Stimulated activated CD8-positive, alpha-beta memory T cell treated with anti-CD3 and anti-CD28 coated beads, Interleukin-7, amount 100 ng/mL, for 48 hours (primary cell): ENCODE data around the gene TMEM231.
"Not testable (repeated sequence)": the region's sequence is repeated elsewhere in the genome, so short reads cannot be mapped to it uniquely, and the experiment has no call there.

ENCODE experiments used
- DNase-seq, 2 donors: peaks; one replicate each; pipeline ENCODE4 v3.0.0-alpha.2; 2020; ENCODE audit warnings: low read depth in 1 of 2; ENCODE audit errors: extremely low read depth in 1 of 2

Gene TMEM231, protein sequence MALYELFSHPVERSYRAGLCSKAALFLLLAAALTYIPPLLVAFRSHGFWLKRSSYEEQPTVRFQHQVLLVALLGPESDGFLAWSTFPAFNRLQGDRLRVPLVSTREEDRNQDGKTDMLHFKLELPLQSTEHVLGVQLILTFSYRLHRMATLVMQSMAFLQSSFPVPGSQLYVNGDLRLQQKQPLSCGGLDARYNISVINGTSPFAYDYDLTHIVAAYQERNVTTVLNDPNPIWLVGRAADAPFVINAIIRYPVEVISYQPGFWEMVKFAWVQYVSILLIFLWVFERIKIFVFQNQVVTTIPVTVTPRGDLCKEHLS

DNA sequence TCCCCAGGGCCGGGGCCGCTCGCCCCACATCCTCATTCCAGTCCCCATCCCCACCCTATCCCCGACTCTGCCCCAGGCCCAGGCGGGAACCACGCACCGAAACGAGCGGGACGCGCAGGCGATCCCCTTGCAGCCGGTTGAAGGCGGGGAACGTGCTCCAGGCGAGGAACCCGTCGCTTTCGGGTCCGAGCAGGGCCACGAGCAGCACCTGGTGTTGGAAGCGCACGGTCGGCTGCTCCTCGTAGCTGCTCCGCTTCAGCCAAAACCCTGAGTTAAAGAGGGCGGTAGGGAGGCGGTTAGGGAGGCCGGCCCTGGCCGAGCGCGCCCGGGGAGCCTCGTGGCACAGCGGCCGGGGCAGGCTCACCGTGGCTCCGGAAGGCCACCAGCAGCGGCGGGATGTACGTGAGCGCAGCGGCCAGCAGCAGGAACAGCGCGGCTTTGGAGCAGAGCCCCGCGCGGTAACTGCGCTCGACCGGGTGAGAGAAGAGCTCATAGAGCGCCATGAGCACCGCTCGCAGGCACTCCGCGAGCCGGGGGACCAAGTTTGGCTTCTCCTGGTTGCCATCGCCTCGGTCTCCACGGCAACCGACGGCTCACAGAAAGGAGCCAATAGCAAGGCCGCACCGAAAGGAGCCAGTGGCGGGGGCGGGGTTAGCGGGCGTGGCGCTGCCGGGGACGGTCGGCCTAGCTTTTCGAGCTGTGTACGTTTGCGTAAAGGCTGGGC lies at the start of gene TMEM231:
Gene TMEM231 (minus strand): TSS at position 546 of the 724 bp plus-strand sequence. CDS start 43 bp downstream, at position 503.
- DNase-seq = peak; percentile 91 to 97

- DNase-seq = no peak
Observed at GRCh38 chr16:75603241-75603640, 47.2 kb upstream of the TMEM231 start.

- DNase-seq = no peak
Observed at GRCh38 chr16:75599452-75600277, 43.6 kb upstream of the TMEM231 start.

GRCh38 chr16:75593825-75594820 lies 38.1 kb upstream of the TMEM231 start:
- no peak for DNase-seq

- DNase-seq = no peak
Observed at GRCh38 chr16:75593308-75593707, 37.3 kb upstream of the TMEM231 start.

DNA sequence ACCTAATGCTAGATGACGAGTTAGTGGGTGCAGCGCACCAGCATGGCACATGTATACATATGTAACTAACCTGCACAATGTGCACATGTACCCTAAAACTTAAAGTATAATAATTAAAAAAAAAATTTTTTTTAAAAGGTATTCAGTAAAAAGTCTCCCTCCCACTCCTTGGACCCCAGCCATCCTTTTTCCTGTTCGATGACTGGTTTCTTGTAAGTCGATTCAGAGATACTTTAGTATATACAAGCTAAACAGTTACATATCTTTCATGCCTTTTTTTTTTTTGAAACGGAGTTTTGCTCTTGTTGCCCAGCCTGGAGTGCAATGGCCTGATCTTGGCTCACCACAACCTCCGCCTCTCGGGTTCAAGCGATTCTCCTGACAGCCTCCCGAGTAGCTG lies 35.9 kb upstream of the TMEM231 start:
- DNase-seq = not testable (repeated sequence)

- no peak for DNase-seq
Observed at GRCh38 chr16:75590920-75591843, 35.1 kb upstream of the TMEM231 start.

GRCh38 chr16:75589306-75589705 lies 33.3 kb upstream of the TMEM231 start:
- DNase-seq = no peak

DNA sequence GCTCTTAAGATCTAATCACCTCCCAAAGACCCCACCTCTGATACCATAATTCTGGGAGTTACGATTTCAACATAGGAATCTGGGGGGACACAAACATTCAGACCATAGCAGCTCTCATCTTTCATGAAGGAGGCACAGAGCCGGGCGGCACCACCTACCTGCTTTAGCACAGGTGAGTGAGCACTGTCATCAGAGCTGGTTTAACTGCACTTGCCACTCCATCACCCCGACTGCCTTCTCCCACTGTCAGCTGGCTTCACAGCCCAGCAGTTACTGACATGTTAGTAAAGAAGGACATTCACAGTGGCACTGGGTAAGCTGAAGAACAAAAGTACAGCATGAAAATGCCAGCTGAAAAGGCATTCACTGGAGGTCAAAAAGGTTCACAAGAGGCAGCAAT lies 32.7 kb upstream of the TMEM231 start:
- no peak for DNase-seq

DNA sequence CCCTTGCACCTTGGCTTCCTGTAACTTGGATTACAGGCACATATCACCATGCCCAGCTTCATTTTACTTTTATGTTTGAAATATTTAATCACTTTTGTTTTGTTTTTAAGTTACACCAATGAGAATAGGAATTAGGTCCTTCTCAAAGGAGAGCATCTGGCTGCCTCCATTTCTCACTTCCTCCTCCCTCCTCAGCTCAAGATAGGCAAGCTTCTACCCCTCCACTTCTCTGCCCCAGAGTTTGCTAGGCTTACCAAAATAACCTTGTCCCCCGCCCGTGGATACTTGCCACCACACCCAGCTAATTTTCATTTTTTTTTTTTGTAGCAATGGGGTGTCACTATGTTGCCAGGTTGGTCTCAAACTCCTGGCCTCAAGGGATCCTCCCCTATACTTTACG lies 28.1 kb upstream of the TMEM231 start:
- no peak for DNase-seq

DNA sequence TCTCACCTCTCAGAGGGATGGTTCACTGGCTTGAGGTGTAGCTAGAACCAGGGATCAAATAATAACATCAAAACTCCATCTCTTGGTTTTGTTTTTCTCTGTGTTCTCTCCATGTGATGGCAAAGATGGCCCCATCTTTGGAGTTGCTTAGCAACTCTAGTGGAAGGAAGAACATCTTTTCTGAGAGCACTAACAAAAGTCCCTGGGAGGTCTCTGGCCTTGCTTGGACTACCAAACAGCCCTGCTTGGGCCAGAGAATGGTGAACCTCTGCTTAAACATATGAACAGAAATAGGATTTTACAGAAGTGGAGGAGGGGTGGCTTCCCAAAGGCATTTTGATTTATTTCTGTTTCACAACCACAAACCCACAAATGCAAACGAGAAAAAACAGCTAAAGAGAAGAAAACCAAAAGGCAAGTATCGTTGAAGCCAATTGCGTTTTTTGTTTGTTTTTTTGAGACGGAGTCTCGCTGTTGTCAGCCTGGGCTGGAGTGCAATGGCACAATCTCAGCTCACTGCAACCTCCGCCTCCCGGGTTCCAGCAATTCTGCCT lies 23.3 kb upstream of the TMEM231 start:
- no peak for DNase-seq

DNA sequence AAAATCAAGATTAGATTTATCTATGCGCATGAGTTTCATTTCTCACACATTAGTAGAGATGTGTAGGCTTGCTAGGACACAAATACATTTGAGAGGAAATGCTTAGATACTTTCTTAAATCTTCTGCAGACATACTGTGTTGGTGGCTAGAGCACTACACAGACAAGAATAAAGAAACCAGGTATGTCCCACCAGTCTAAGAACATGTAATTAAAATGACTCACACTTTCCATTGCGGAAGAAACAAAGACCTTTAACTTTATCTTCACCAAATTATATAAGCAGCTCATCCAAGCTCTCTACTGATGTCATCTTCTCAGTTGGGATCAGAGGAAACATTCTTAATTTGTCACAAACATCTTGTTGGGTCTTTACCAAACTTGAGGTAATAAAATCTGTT lies 22.7 kb upstream of the TMEM231 start:
- no peak for DNase-seq

- DNase-seq = no peak
Observed at GRCh38 chr16:75578212-75578611, 22.2 kb upstream of the TMEM231 start.

GRCh38 chr16:75576384-75576811 lies 20.3 kb upstream of the TMEM231 start:
- no peak for DNase-seq

- no peak for DNase-seq
Observed at GRCh38 chr16:75575958-75576357, 19.9 kb upstream of the TMEM231 start.

DNA sequence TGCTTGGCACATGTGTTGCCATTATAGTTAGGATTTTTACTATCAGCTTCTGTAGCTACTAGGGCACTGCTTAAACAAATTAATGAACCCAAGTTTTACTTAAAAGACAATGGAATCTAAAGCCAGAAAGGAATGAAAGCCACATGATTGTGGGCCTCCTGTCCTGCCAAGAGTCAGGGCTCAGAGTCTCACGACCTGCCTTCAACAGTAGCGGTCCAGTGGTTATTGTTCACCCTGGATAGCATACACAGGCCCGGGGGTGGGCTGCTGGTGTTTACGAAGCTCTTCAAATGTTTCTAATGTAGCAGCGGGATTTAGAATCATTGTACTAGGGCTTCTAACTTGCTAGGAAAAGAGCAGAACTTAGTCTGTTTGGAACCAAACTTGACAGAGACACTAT lies 17.9 kb upstream of the TMEM231 start:
- no peak for DNase-seq

GRCh38 chr16:75572864-75573542 lies 17.0 kb upstream of the TMEM231 start:
- DNase-seq = no peak

- DNase-seq = no peak
Observed at GRCh38 chr16:75570396-75571065, 14.5 kb upstream of the TMEM231 start.
